SK-N-MC (cell line): Measurements from ENCODE around the gene IL12RB2.

Experiments used
- EZH2 ChIP-seq: fragments of 200-600 bp; sonication (generic); IDR thresholded peaks from one replicate; pipeline ENCODE4 v1.6.1; 2017; ENCODE audit warnings: antibody characterized with exemption
- FOXP2 ChIP-seq: optimal IDR thresholded peaks from 2 replicates; pipeline ENCODE3; 2011; ENCODE audit warnings: mild to moderate bottlenecking, moderate library complexity; ENCODE audit not compliant: insufficient read depth; ENCODE audit errors: extremely low read length, control extremely low read depth
- POLR2AphosphoS5 ChIP-seq: IDR thresholded peaks from 2 replicates; pipeline ENCODE4 v1.6.1; 2012; ENCODE audit warnings: mild to moderate bottlenecking, low read depth, low read length, borderline replicate concordance

- TF ChIP-seq EZH2 = no peak
- no peak for TF ChIP-seq FOXP2
- no peak for TF ChIP-seq POLR2AphosphoS5
These were observed 113.3 kb downstream of the IL12RB2 start for GRCh38 chr1:67420835-67421492.
